Suprapubic skin (tissue), 4 donors: Measurements from ENCODE around the gene NBAS. TPM values are rescaled to one million over a fixed set of nuclear protein-coding genes. Genes with fewer than 3 reads are reported as not detected.
"Not testable (repeated sequence)": the region's sequence is repeated elsewhere in the genome, so short reads cannot be mapped to it uniquely, and the experiment has no call there.

Experiments
- DNase-seq, 2 donors: peaks; one replicate each; pipeline ENCODE4 v3.0.0-alpha.2; 2019; ENCODE audit warnings: low spot score in 2 of 2
- H3K27ac ChIP-seq: fragments of 200-600 bp; sonication (generic); one replicate; pipeline ENCODE4 v1.5.1; 2019
- H3K27me3 ChIP-seq: fragments of 200-600 bp; sonication (generic); one replicate; pipeline ENCODE4 v1.5.1; 2019
- H3K36me3 ChIP-seq: fragments of 200-600 bp; sonication (generic); one replicate; pipeline ENCODE4 v1.5.1; 2019
- H3K4me1 ChIP-seq: fragments of 200-600 bp; sonication (generic); one replicate; pipeline ENCODE4 v1.5.1; 2019
- H3K4me3 ChIP-seq: fragments of 200-600 bp; sonication (generic); one replicate; pipeline ENCODE4 v1.5.1; 2019; ENCODE audit warnings: mild to moderate bottlenecking
- H3K9me3 ChIP-seq: fragments of 200-600 bp; sonication (generic); one replicate; pipeline ENCODE4 v1.5.1; 2019
- CTCF ChIP-seq, 2 donors: fragments of 200-600 bp in 1 of 2; fragments of 450-650 bp in 1 of 2; sonication (generic) in 1 of 2; IDR thresholded peaks; one replicate each; pipeline ENCODE4 v1.5.1; 2016 to 2019; ENCODE audit warnings: antibody characterized with exemption in 2 of 2, mild to moderate bottlenecking in 1 of 2, moderate library complexity in 1 of 2
- EP300 ChIP-seq: sonication (generic); formaldehyde crosslinking; IDR thresholded peaks from one replicate; pipeline ENCODE4 v1.6.1; 2017; ENCODE audit warnings: antibody characterized with exemption
- POLR2A ChIP-seq, 2 donors: fragments of 450-650 bp; IDR thresholded peaks; one replicate each; pipeline ENCODE4 v1.6.1; 2017; ENCODE audit warnings: antibody characterized with exemption in 2 of 2, mild to moderate bottlenecking in 2 of 2, moderate library complexity in 2 of 2
- POLR2AphosphoS5 ChIP-seq, 3 donors: sonication (generic); formaldehyde crosslinking; IDR thresholded peaks; one replicate each; pipeline ENCODE4 v1.6.1; 2017; ENCODE audit warnings: antibody characterized with exemption in 3 of 3
- WGBS: methylation state at CpG from one replicate; pipeline ENCODE4 v1.1.5; 2018; 5-methylcytosine and 5-hydroxymethylcytosine counted together
- total RNA-seq, 4 donors: library from RNA; depleted of rRNA; stranded (reverse); fragments of >200 nt; gene quantifications; one replicate each; pipeline ENCODE4 v1.1.0, GENCODE V29; 2016

NBAS gene
- total RNA-seq, 4 donors from 2014 or later = 44.4 to 48.4 (median 45.6) TPM

- Histone ChIP-seq H3K27ac (no peak overlapping the region), H3K27me3 (no peaks in the 10 kb centered on the region), H3K9me3 (no peaks in the 10 kb centered on the region), H3K4me1 (peaks cover 6% of the 10 kb centered on the region), H3K4me3 (no peak overlapping the region), H3K36me3 (peaks cover 15% of the 10 kb centered on the region)
- TF ChIP-seq CTCF (IDR thresholded peaks at IDR 0.05) (no peak), POLR2A (IDR thresholded peaks at IDR 0.05) (no peak), EP300 (no peak), POLR2AphosphoS5 (IDR thresholded peaks at IDR 0.05) (no peak)
- 91% methylated on average over 2 of the region's 2 CpGs for WGBS
- no peak for DNase-seq
Observed at GRCh38 chr2:15544227-15544626, 16.9 kb downstream of the NBAS start.

GRCh38 chr2:15543541-15543940 is 17.6 kb downstream of the NBAS start:
- H3K27me3 ChIP-seq = no peaks in the 10 kb centered on the region
- H3K36me3 ChIP-seq = peaks cover 8% of the 10 kb centered on the region
- DNase-seq = no peak
- WGBS = 88% methylated on average over 6 of the region's 6 CpGs
- H3K4me1 ChIP-seq = peaks cover 6% of the 10 kb centered on the region
- H3K4me3 ChIP-seq = no peak overlapping the region
- TF ChIP-seq EP300 (no peak), POLR2AphosphoS5 (IDR thresholded peaks at IDR 0.05) (no peak), POLR2A (IDR thresholded peaks at IDR 0.05) (no peak), CTCF (IDR thresholded peaks at IDR 0.05) (no peak)
- no peaks in the 10 kb centered on the region for H3K9me3 ChIP-seq
- no peak overlapping the region for H3K27ac ChIP-seq

- TF ChIP-seq EP300 (no peak), CTCF (IDR thresholded peaks at IDR 0.05) (no peak), POLR2A (IDR thresholded peaks at IDR 0.05) (no peak), POLR2AphosphoS5 (IDR thresholded peaks at IDR 0.05) (no peak)
- Histone ChIP-seq H3K27ac (no peak overlapping the region), H3K4me3 (no peak overlapping the region), H3K9me3 (no peaks in the 10 kb centered on the region), H3K4me1 (peaks cover 6% of the 10 kb centered on the region), H3K27me3 (no peaks in the 10 kb centered on the region), H3K36me3 (peaks cover 4% of the 10 kb centered on the region)
- WGBS = 94% methylated on average over 3 of the region's 3 CpGs
- no peak for DNase-seq
Observed at GRCh38 chr2:15543053-15543452, 18.1 kb downstream of the NBAS start.

- H3K27ac ChIP-seq, H3K27me3 ChIP-seq, DNase-seq, H3K9me3 ChIP-seq, H3K4me1 ChIP-seq, H3K36me3 ChIP-seq, H3K4me3 ChIP-seq: not testable (repeated sequence)
- WGBS = 100% methylated on average over 1 of the region's 6 CpGs
Observed at GRCh38 chr2:15542269-15542668, 18.9 kb downstream of the NBAS start.

- DNase-seq, H3K9me3 ChIP-seq, H3K4me3 ChIP-seq, H3K4me1 ChIP-seq, H3K27me3 ChIP-seq, H3K36me3 ChIP-seq, H3K27ac ChIP-seq: not testable (repeated sequence)
- WGBS = 80% methylated on average over 5 of the region's 5 CpGs
Observed at GRCh38 chr2:15540523-15540922, 20.6 kb downstream of the NBAS start.

GRCh38 chr2:15539999-15540398 is 21.1 kb downstream of the NBAS start:
- DNase-seq = no peak
- Histone ChIP-seq H3K36me3 (peaks cover 6% of the 10 kb centered on the region), H3K27me3 (no peaks in the 10 kb centered on the region), H3K4me3 (no peak overlapping the region), H3K4me1 (no peaks in the 10 kb centered on the region), H3K9me3 (no peaks in the 10 kb centered on the region), H3K27ac (no peak overlapping the region)
- TF ChIP-seq POLR2AphosphoS5 (IDR thresholded peaks at IDR 0.05) (no peak), POLR2A (IDR thresholded peaks at IDR 0.05) (no peak), EP300 (no peak), CTCF (IDR thresholded peaks at IDR 0.05) (no peak)
- WGBS = 89% methylated on average over 3 of the region's 3 CpGs
